Aorta (tissue), 5 donors: ENCODE measurements around the gene STAP1. TPM values are rescaled to one million over a fixed set of nuclear protein-coding genes. Genes with fewer than 3 reads are reported as not detected.
"Not testable (repeated sequence)": the region's sequence is repeated elsewhere in the genome, so short reads cannot be mapped to it uniquely, and the experiment has no call there.

Experiments
- ATAC-seq: fragments of 200-7000 bp; cut with Tn5 transposase; one replicate; pipeline ENCODE4 v1.9.1; 2022; ENCODE audit warnings: moderate library complexity; ENCODE audit not compliant: low FRiP score
- DNase-seq, 2 donors: peaks; one replicate each; pipeline ENCODE4 v3.0.0-alpha.2; 2020
- H3K27ac ChIP-seq, 2 donors: one replicate each; pipeline ENCODE4 v1.5.1; 2013; ENCODE audit warnings: low read length in 2 of 2, mild to moderate bottlenecking in 2 of 2, moderate library complexity in 2 of 2, control low read depth in 1 of 2, inconsistent platforms in 1 of 2, low read depth in 1 of 2
- H3K27me3 ChIP-seq, 2 donors: one replicate each; pipeline ENCODE4 v1.6.1; 2013; ENCODE audit warnings: control low read depth in 1 of 2, low read length in 1 of 2, mild to moderate bottlenecking in 1 of 2, moderate library complexity in 1 of 2; ENCODE audit not compliant: insufficient read depth in 2 of 2, control insufficient read depth in 1 of 2
- H3K36me3 ChIP-seq, 2 donors: one replicate each; pipeline ENCODE4 v1.6.1; 2013; ENCODE audit warnings: control low read depth in 1 of 2, low read length in 1 of 2, mild to moderate bottlenecking in 1 of 2; ENCODE audit not compliant: insufficient read depth in 2 of 2, control insufficient read depth in 1 of 2
- H3K4me1 ChIP-seq, 2 donors: one replicate each; pipeline ENCODE4 v1.6.1; 2013; ENCODE audit warnings: low read length in 2 of 2, control low read depth in 1 of 2, mild to moderate bottlenecking in 1 of 2, moderate library complexity in 1 of 2; ENCODE audit not compliant: insufficient read depth in 2 of 2, control insufficient read depth in 1 of 2
- H3K4me3 ChIP-seq, 2 donors: one replicate each; pipeline ENCODE4 v1.5.1; 2013; ENCODE audit warnings: low read length in 2 of 2, control low read depth in 1 of 2, mild to moderate bottlenecking in 1 of 2
- H3K9me3 ChIP-seq: one replicate; pipeline ENCODE4 v1.6.1; 2013; ENCODE audit warnings: mild to moderate bottlenecking, low read length; ENCODE audit not compliant: control insufficient read depth
- WGBS, 2 donors: extraction: QIAGEN DNeasy Blood & Tissue Kit; methylation state at CpG; one replicate each; pipeline ENCODE4 v1.1.7; 2013; 5-methylcytosine and 5-hydroxymethylcytosine counted together
- intact Hi-C, 2 donors: fragments of 100-400 bp; cut with DNase I; formaldehyde crosslinking; loops; one replicate each; pipeline versions ENCODE4 v1.14.2 to v1.15.0; 2022
- polyA plus RNA-seq, 2 donors: library from polyadenylated mRNA; stranded (reverse); fragments of 200-250 nt; gene quantifications; one replicate each; pipeline ENCODE4 v1.2.3, GENCODE V29; 2013
- total RNA-seq, 2 donors: library from RNA; stranded (reverse); fragmentation: NEBNext Ultra II Directional; extraction: Animal tissue kit (Norgen Biotek cat#: 25700); gene quantifications; one replicate each; pipeline ENCODE4 v1.2.1, GENCODE V29; 2021
- donor health status: healthy with polysubstance abuse.
- donor health status: Bipolar disorder and iron deficiency.
- donor health status: DM: no; HTN: no; CAD: no.
- donor health status: DM: no; HTN: no; CAD: no.
- donor health status: DM: yes; HTN: yes; CAD: no.

The STAP1 gene
- total and polyA plus RNA-seq, 4 donors: 0.33 to 0.88 TPM; not detected in 2

GRCh38 chr4:67532397-67532796 lies 26.1 kb upstream of the STAP1 start:
- H3K27me3 ChIP-seq, intact Hi-C loops, H3K36me3 ChIP-seq, DNase-seq, H3K4me3 ChIP-seq, H3K27ac ChIP-seq, ATAC-seq, H3K9me3 ChIP-seq, H3K4me1 ChIP-seq: not testable (repeated sequence)
- 91 to 95% methylated on average over 4 of the region's 4 CpGs for WGBS, 2 donors

GRCh38 chr4:67533112-67533511 lies 25.4 kb upstream of the STAP1 start:
- Histone ChIP-seq H3K4me3 (no peak overlapping the region), H3K27me3 (no peaks in the 10 kb centered on the region), H3K36me3 (peaks cover 4 to 7% of the 10 kb centered on the region in 2 donors), H3K4me1 (no peaks in the 10 kb centered on the region), H3K9me3 (no peaks in the 10 kb centered on the region), H3K27ac (no peak overlapping the region)
- 97 to 100% methylated on average over 3 of the region's 3 CpGs for WGBS, 2 donors
- ATAC-seq: no peak
- intact Hi-C loops: no loop called here
- DNase-seq: no peak

- no peaks in the 10 kb centered on the region for H3K27me3 ChIP-seq
- no peak overlapping the region for H3K4me3 ChIP-seq
- no peak overlapping the region for H3K27ac ChIP-seq
- WGBS, 2 donors: 76 to 89% methylated on average over 2 of the region's 2 CpGs
- H3K9me3 ChIP-seq: no peaks in the 10 kb centered on the region
- ATAC-seq (no peak), DNase-seq (no peak)
- intact Hi-C loops: no loop called here
- H3K4me1 ChIP-seq: no peaks in the 10 kb centered on the region
- H3K36me3 ChIP-seq: peaks cover 6 to 7% of the 10 kb centered on the region in 2 donors
Measured at GRCh38 chr4:67535280-67535840, 23.2 kb upstream of the STAP1 start.

GRCh38 chr4:67539830-67540229 lies 18.7 kb upstream of the STAP1 start:
- H3K27me3 ChIP-seq: no peaks in the 10 kb centered on the region
- H3K9me3 ChIP-seq: no peaks in the 10 kb centered on the region
- intact Hi-C loops: no loop called here
- H3K4me1 ChIP-seq: peaks cover 0 to 3% of the 10 kb centered on the region in 2 donors
- 91 to 93% methylated on average over 1 of the region's 1 CpG for WGBS, 2 donors
- peaks cover 3% of the 10 kb centered on the region in 2 donors for H3K36me3 ChIP-seq
- ATAC-seq (no peak), DNase-seq (no peak)
- H3K27ac ChIP-seq: no peak overlapping the region
- no peak overlapping the region for H3K4me3 ChIP-seq

- no peak for DNase-seq
- ATAC-seq: no peak
- H3K4me1 ChIP-seq: peaks cover 0 to 3% of the 10 kb centered on the region in 2 donors
- peaks cover 3% of the 10 kb centered on the region in 2 donors for H3K36me3 ChIP-seq
- no peaks in the 10 kb centered on the region for H3K27me3 ChIP-seq
- H3K9me3 ChIP-seq: no peaks in the 10 kb centered on the region
- intact Hi-C loops: no loop called here
- no peak overlapping the region for H3K4me3 ChIP-seq
- no peak overlapping the region for H3K27ac ChIP-seq
- 36% methylated on average over 1 of the region's 1 CpG for WGBS, 2 donors
Measured at GRCh38 chr4:67542076-67542475, 16.5 kb upstream of the STAP1 start.

- DNase-seq (peak; percentile 98), ATAC-seq (peak; percentile 99)
- H3K4me1 ChIP-seq: peaks cover 0 to 3% of the 10 kb centered on the region in 2 donors
- H3K4me3 ChIP-seq: peak within 1 kb of the TSS; percentile 86 to 90
- H3K36me3 ChIP-seq: peaks cover 0 to under 1% of the 10 kb centered on the region in 2 donors
- H3K27ac ChIP-seq: peak within 1 kb of the TSS; percentile 68 to 97
- WGBS, 2 donors: 0 to 1% methylated on average over 53 of the region's 53 CpGs
- no peaks in the 10 kb centered on the region for H3K9me3 ChIP-seq
- intact Hi-C loops: loop anchor here in 1 of 2 donors (5.0 kb wide), 1 partner anchor 157 kb away; the partner anchor contains the start of gene UBA6
- H3K27me3 ChIP-seq: no peaks in the 10 kb centered on the region
Measured at GRCh38 chr4:67545199-67546003, 13.1 kb upstream of the STAP1 start, which contains the start of gene CENPC. Gene CENPC (minus strand): TSS chr4:67545503. CDS start chr4:67545355, 148 bp downstream.

- DNase-seq (no peak), ATAC-seq (no peak)
- H3K27me3 ChIP-seq: no peaks in the 10 kb centered on the region
- intact Hi-C loops: loop anchor here in 1 of 2 donors (5.0 kb wide), 1 partner anchor 156 kb away; the partner anchor contains the start of gene UBA6
- no peaks in the 10 kb centered on the region for H3K36me3 ChIP-seq
- H3K4me1 ChIP-seq: peaks cover 0 to 3% of the 10 kb centered on the region in 2 donors
- H3K27ac ChIP-seq: no peak overlapping the region
- H3K9me3 ChIP-seq: no peaks in the 10 kb centered on the region
- WGBS, 2 donors: 48 to 51% methylated on average over 4 of the region's 4 CpGs
- peak overlapping the region; percentile 62 to 86 for H3K4me3 ChIP-seq
Measured at GRCh38 chr4:67546004-67546356, 12.5 kb upstream of the STAP1 start.

- 11 to 16% methylated on average over 4 of the region's 4 CpGs for WGBS, 2 donors
- H3K27ac ChIP-seq: no peak overlapping the region
- intact Hi-C loops: loop anchor here in 1 of 2 donors (5.0 kb wide), 1 partner anchor 155 kb away; the partner anchor contains the start of gene UBA6
Measured at GRCh38 chr4:67546971-67547370, 11.6 kb upstream of the STAP1 start.

More at GRCh38 chr4:67546971-67547370, 11.6 kb upstream of the STAP1 start:
- no peak for DNase-seq
- no peaks in the 10 kb centered on the region for H3K27me3 ChIP-seq
- no peak overlapping the region for H3K4me3 ChIP-seq
- peaks cover 0 to 1% of the 10 kb centered on the region in 2 donors for H3K4me1 ChIP-seq
- no peaks in the 10 kb centered on the region for H3K36me3 ChIP-seq
- no peaks in the 10 kb centered on the region for H3K9me3 ChIP-seq
- ATAC-seq: no peak
